HG02973 (cell line): ENCODE measurements around the gene ANKRD42.
"Not testable (repeated sequence)": the region's sequence is repeated elsewhere in the genome, so short reads cannot be mapped to it uniquely, and the experiment has no call there.

Experiments used
- ATAC-seq: cut with Tn5 transposase; IDR thresholded peaks from one replicate; pipeline ENCODE4 v1.9.1; 2021; ENCODE audit warnings: moderate library complexity; ENCODE audit not compliant: unreplicated experiment

Gene ANKRD42

GRCh38 chr11:83172551-83172950 is 21.0 kb upstream of the ANKRD42 start:
- ATAC-seq, result no peak

- ATAC-seq, result no peak
These were observed 19.5 kb upstream of the ANKRD42 start for GRCh38 chr11:83174008-83174407.

- no peak for ATAC-seq
These were observed 17.7 kb upstream of the ANKRD42 start for GRCh38 chr11:83175815-83176214.

- no peak for ATAC-seq
These were observed 11.7 kb upstream of the ANKRD42 start for GRCh38 chr11:83181815-83182214.

- ATAC-seq, result no peak
These were observed 7.7 kb upstream of the ANKRD42 start for GRCh38 chr11:83185767-83186166.

- ATAC-seq, result no peak
These were observed 6.0 kb upstream of the ANKRD42 start for GRCh38 chr11:83187465-83187864.

- ATAC-seq, result no peak
These were observed 2.0 kb upstream of the ANKRD42 start for GRCh38 chr11:83191491-83191890.

- no peak for ATAC-seq
These were observed 1.5 kb upstream of the ANKRD42 start for GRCh38 chr11:83191986-83192385.

- no peak for ATAC-seq
These were observed 786 bp upstream of the ANKRD42 start for GRCh38 chr11:83192606-83193245.

GRCh38 chr11:83194281-83195142 is 1.0 kb downstream of the ANKRD42 start:
- ATAC-seq, result peak; percentile 54

GRCh38 chr11:83195143-83195466 is 1.6 kb downstream of the ANKRD42 start:
- ATAC-seq, result no peak

- no peak for ATAC-seq
These were observed 2.1 kb downstream of the ANKRD42 start for GRCh38 chr11:83195649-83196048.

- ATAC-seq, result no peak
These were observed 6.5 kb downstream of the ANKRD42 start for GRCh38 chr11:83200035-83200434.

GRCh38 chr11:83205608-83206185 is 12.2 kb downstream of the ANKRD42 start:
- no peak for ATAC-seq

- ATAC-seq, result no peak
These were observed 12.7 kb downstream of the ANKRD42 start for GRCh38 chr11:83206221-83206620.

- ATAC-seq, result not testable (repeated sequence)
These were observed 13.4 kb downstream of the ANKRD42 start for GRCh38 chr11:83206771-83207382.

GRCh38 chr11:83219095-83219494 is 25.6 kb downstream of the ANKRD42 start:
- no peak for ATAC-seq

- ATAC-seq, result no peak
These were observed 26.7 kb downstream of the ANKRD42 start for GRCh38 chr11:83220260-83220659.

GRCh38 chr11:83221694-83222093 is 28.2 kb downstream of the ANKRD42 start:
- no peak for ATAC-seq

GRCh38 chr11:83222499-83222898 is 29.0 kb downstream of the ANKRD42 start:
- ATAC-seq, result no peak

- ATAC-seq, result no peak
These were observed 29.9 kb downstream of the ANKRD42 start for GRCh38 chr11:83223457-83223856.

GRCh38 chr11:83235825-83236224 is 42.3 kb downstream of the ANKRD42 start:
- no peak for ATAC-seq
